GM19372 (cell line): ENCODE results near the gene CLCN6.

Experiments
- ATAC-seq: cut with Tn5 transposase; IDR thresholded peaks from one replicate; pipeline ENCODE4 v1.9.1; 2021; ENCODE audit warnings: mild to moderate bottlenecking, low read depth, moderate library complexity; ENCODE audit not compliant: unreplicated experiment

Gene CLCN6

GRCh38 chr1:11779715-11780379 is 26.1 kb upstream of the CLCN6 start:
- no peak for ATAC-seq

- no peak for ATAC-seq
Observed at GRCh38 chr1:11780380-11781147, 25.4 kb upstream of the CLCN6 start.

DNA sequence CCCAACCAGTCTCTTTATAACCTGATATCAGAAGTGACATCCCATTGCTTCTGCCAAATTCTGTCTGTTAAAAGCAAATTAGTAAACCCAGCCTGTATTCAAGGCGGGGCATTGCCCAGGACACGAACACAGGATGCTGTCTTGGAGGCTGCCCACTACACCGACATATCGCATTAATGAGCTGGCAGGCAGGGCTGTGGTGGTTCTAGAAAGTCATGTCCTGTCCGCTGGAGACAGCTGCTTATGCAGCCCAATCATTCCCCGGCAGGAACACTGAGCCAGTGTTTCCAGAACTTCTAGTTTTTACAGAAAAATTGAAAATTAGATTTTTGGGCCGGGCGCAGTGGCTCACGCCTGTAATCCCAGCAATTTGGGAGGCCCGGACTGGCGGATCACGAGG is 24.7 kb upstream of the CLCN6 start:
- ATAC-seq: no peak

- no peak for ATAC-seq
Observed at GRCh38 chr1:11782127-11782708, 23.8 kb upstream of the CLCN6 start.

DNA sequence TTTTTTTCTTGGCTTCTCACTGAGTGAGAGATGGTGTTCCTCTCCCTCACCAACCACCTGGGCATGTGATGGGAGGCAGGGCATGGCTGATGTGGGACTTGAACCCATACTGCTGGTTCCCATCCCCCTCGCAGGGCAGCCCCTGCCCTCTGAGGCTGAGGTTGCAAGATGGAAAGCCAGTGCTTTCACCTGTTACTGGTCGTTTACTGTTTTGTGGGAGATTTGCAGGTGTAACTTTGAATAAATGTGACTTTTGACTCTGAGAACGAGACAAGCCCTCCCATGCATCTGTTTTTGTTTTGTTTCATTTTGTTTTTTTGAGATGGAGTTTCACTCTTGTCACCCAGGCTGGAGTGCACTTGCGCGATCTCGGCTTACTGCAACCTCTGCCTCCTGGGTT is 22.4 kb upstream of the CLCN6 start:
- no peak for ATAC-seq

DNA sequence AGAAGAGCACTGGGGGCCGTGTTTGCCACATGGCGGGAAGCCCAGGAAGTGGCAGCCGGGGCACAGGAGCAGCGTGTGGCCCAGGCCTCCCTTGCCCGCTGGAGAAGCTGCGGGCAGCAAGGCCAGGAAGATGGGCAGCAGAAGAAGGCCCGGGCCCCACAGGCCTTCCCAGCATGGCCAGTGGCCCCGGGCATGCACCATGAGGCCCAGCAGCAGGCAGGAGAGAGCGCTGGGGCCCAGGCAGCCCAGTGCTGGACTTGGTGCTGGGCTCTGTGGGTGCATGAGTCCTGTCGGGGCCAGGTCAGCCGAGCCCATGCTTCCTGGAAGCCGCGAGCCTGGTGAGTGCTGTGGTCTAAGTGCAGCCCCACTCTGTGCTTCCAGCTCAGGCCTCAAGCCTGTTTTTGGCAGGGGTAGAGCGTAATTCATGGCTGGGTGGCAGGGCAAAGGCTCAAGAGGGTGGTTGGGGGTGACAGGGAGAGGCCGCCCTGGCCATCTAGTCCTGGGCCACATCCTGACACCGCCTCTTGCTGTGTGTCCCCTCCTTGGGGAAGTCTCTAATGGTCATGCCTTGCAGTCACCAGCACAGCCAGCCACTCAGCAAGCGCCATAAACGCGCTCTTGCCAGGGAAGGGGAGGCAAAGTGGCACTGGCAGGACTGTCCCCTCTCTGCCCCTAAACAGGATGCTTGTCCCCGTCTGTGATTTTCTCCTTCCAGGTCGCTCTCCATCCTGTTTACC is 21.6 kb upstream of the CLCN6 start:
- no peak for ATAC-seq

- ATAC-seq: peak; percentile 68
Observed at GRCh38 chr1:11784993-11785769, 20.8 kb upstream of the CLCN6 start.

- no peak for ATAC-seq
Observed at GRCh38 chr1:11786168-11786567, 19.8 kb upstream of the CLCN6 start.

- ATAC-seq: no peak
Observed at GRCh38 chr1:11787251-11787803, 18.7 kb upstream of the CLCN6 start.

- no peak for ATAC-seq
Observed at GRCh38 chr1:11787804-11788436, 18.1 kb upstream of the CLCN6 start.

GRCh38 chr1:11788549-11789053 is 17.4 kb upstream of the CLCN6 start:
- ATAC-seq: no peak

DNA sequence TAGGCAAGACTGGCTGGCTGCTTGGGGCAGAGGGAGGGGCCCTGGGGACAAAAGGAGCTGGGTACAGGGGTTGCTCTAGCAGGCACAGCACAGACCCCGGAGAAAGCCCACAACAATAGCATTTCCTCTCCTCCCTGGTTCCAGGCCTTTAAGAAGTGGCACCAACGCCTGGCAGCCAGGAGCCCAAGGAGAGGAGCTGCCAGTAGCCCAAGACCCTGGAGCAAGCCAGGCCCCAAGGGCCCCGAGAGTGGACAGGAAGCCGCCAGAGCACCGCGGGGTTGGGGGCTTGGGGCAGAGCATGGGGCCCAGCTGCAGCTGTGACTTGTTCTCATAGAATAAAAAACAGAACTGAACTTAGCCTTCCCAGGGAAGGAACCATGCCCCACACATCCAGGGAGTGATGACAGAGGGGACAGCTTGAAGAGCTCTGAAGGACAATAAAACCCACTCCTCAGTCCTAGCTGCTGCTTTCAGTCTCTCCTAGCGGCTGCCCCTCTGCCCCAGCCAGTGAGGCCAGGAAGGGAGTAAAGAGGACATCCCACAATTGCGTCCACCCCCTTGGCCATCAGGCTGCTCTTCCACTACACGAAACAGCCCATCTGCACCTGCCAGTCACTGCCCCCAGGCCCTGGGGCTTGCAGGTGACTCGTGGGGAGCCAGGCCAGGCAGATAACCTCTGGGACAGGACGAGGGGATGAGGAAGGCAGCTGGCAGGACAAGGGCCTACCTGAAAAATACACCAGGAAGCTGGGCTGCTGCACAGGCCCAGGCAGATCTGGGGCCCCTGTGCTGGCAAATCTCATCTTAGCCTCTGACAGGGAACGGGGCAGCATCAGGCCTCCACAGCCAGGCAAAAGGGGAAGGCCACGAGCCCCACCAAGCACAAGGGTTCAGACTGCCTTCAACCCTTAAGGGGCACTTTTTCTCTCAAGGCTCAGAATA is 16.6 kb upstream of the CLCN6 start:
- ATAC-seq: no peak

DNA sequence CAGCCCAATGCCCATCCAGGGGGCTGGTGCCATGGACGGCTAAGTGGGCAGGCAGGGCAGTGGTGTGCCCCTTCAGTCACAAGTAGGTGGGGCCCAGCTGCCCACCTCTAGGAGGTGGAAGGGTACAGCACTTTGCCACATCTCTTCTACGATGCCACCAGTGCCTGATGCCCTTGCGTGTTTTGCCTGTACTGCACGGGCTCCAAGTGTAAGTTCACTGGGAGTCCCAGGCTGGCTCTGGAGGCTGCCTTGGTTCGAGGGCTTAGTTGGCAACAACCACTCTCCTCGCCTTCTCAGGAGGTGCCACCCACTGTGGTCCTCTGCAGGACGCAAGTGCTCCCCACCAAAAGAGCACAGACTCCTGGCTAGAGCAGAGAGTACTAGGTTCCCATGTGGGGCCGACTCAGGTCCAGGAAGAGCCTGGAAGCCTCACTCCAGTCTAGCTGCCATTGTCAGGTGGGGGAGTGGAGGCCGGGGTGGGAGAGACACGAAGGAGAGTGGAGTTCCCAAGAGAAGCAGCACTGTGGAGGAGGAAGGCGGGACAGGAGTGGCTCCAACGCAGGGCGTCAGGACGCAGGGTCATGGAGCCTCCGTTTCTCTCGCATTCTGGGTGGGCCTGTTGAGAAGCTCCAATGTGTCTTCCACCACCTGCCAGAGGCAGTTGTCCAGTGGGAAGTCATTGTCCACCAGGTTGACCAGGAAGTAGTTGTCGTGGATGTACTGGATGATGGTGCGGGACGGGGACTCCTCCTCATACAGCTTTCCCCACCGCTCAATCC is 15.7 kb upstream of the CLCN6 start:
- ATAC-seq: no peak

DNA sequence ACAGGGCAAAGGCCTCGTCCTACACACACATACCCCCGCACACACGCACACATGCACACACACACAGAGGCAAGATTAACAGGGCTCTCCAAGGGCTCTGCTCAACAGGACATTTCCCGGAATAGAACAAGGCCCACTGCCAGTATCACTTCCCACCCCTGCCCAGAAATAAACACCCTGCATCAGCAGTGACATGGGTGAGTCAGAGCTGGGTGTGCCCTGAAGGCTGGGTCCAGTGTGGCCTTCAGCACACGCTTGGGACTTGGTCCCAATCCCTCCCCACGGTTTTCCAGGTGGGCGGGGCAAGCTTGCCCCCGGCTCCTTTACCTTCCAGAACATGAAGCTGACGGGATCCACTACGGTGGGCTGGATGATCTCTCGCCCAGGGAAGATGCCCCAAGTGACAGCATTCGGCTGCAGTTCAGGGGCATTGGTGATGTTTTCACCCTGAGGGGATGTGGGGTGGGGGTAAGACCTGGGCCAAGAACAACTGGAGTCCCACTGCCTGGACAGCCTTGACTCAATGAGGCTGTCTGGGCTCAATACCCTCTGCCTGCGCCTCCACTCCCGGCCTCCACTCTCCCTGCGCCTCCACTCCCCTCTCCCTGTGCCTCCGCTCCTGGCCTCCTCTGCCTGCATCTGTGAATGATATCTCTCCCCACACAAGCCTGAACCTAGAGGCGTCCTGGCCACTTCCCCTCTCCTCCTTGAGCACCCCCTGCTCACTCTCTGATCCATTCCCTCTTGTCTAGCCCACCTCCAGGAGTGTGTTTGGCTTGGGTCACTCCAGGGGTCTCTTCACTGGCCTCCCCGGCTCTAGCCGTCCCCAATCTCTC is 14.9 kb upstream of the CLCN6 start:
- ATAC-seq: no peak

DNA sequence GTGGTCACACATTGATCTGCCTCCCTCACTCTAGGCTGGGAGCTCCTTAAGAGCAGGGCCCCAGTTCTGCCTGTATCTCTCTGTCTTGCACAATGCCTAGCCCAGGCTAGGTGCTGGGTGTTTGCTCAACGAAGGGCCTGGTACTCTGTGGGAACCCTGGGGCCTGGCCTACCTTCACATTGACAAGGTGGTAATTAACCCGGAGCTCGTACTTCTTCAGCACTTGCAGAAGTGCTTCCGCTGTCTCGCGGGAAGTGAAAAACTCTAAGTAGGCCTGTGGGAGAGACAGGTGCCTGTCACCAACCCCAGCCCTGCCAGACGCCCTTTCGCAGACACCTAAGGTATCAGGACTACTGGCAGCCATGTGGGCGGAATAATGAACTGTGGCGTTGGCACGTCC is 13.9 kb upstream of the CLCN6 start:
- ATAC-seq: no peak

- ATAC-seq: no peak
Observed at GRCh38 chr1:11793819-11794218, 12.2 kb upstream of the CLCN6 start.
